Liver (tissue), 9 donors: ENCODE measurements around the gene KIF18B. TPM values are rescaled to one million over a fixed set of nuclear protein-coding genes. Genes with fewer than 3 reads are reported as not detected.

Experiments
- DNase-seq: peaks from one replicate; pipeline ENCODE4 v3.0.0-alpha.2; 2017; ENCODE audit warnings: low spot score
- H3K27ac ChIP-seq, 2 donors: one replicate each; pipeline ENCODE4 v1.7.0; 2013; ENCODE audit warnings: inconsistent platforms in 2 of 2, low read length in 2 of 2, control low read depth in 1 of 2, low read depth in 1 of 2, mild to moderate bottlenecking in 1 of 2
- H3K27me3 ChIP-seq, 4 donors: one replicate each; pipeline versions ENCODE4 v1.6.1 to v1.7.0; 2013; ENCODE audit warnings: low read length in 3 of 4, inconsistent platforms in 1 of 4, mild to moderate bottlenecking in 1 of 4, moderate library complexity in 1 of 4; ENCODE audit not compliant: control insufficient read depth in 4 of 4, insufficient read depth in 4 of 4
- H3K36me3 ChIP-seq, 4 donors: one replicate each; pipeline versions ENCODE4 v1.6.1 to v1.7.0; 2013; ENCODE audit warnings: low read length in 3 of 4, mild to moderate bottlenecking in 3 of 4, low read depth in 1 of 4, moderate library complexity in 1 of 4; ENCODE audit not compliant: control insufficient read depth in 4 of 4, insufficient read depth in 3 of 4
- H3K4me1 ChIP-seq, 4 donors: one replicate each; pipeline versions ENCODE4 v1.6.1 to v1.7.0; 2013; ENCODE audit warnings: low read length in 3 of 4, mild to moderate bottlenecking in 3 of 4, moderate library complexity in 1 of 4; ENCODE audit not compliant: control insufficient read depth in 4 of 4, insufficient read depth in 4 of 4
- H3K4me3 ChIP-seq, 3 donors: one replicate each; pipeline versions ENCODE4 v1.6.1 to v1.7.0; 2013; ENCODE audit warnings: low read length in 3 of 3, control low read depth in 1 of 3, low read depth in 1 of 3, mild to moderate bottlenecking in 1 of 3
- H3K9ac ChIP-seq, 2 donors: one replicate each; pipeline ENCODE4 v1.7.0; 2013; ENCODE audit warnings: low read length in 2 of 2, mild to moderate bottlenecking in 2 of 2, moderate library complexity in 2 of 2, control low read depth in 1 of 2, low read depth in 1 of 2
- H3K9me3 ChIP-seq, 4 donors: one replicate each; pipeline versions ENCODE4 v1.6.1 to v1.7.0; 2013; ENCODE audit warnings: low read length in 3 of 4; ENCODE audit not compliant: control insufficient read depth in 4 of 4
- ATF3 ChIP-seq: IDR thresholded peaks from 2 replicates; pipeline ENCODE4 v1.6.1; 2016; ENCODE audit warnings: antibody characterized with exemption
- CTCF ChIP-seq: fragments of 150-350 bp; IDR thresholded peaks from 2 replicates; pipeline ENCODE4 v1.5.1; 2017; ENCODE audit warnings: improper control_type of control experiment, low read depth, low read length; ENCODE audit not compliant: missing input control
- EGR1 ChIP-seq, 2 donors: IDR thresholded peaks; 2 replicates each; pipeline ENCODE4 v1.6.1; 2016 to 2018; ENCODE audit warnings: antibody characterized with exemption in 2 of 2, low read depth in 2 of 2
- FOXA1 ChIP-seq: IDR thresholded peaks from 2 replicates; pipeline ENCODE4 v1.6.1; 2016; ENCODE audit warnings: antibody characterized with exemption
- FOXA2 ChIP-seq: IDR thresholded peaks from 2 replicates; pipeline ENCODE4 v1.6.1; 2016; ENCODE audit warnings: antibody characterized with exemption
- GABPA ChIP-seq, 2 donors: IDR thresholded peaks in 1 of 2; conservative IDR thresholded peaks in 1 of 2; 2 replicates each; pipeline ENCODE4 v1.6.1; 2016; ENCODE audit warnings: antibody characterized with exemption in 2 of 2, mild to moderate bottlenecking in 1 of 2, moderate library complexity in 1 of 2
- HNF4A ChIP-seq, 2 donors: conservative IDR thresholded peaks; 2 replicates each; pipeline ENCODE4 v1.6.1; 2016; ENCODE audit warnings: antibody characterized with exemption in 2 of 2, mild to moderate bottlenecking in 2 of 2
- HNF4G ChIP-seq: IDR thresholded peaks from 2 replicates; pipeline ENCODE4 v1.6.1; 2016; ENCODE audit warnings: antibody characterized with exemption
- JUND ChIP-seq, 2 donors: IDR thresholded peaks; 2 replicates each; pipeline ENCODE4 v1.6.1; 2016; ENCODE audit warnings: antibody characterized with exemption in 2 of 2
- MAX ChIP-seq: IDR thresholded peaks from 2 replicates; pipeline ENCODE4 v1.6.1; 2016; ENCODE audit warnings: antibody characterized with exemption
- NR2F2 ChIP-seq: IDR thresholded peaks from 2 replicates; pipeline ENCODE4 v1.6.1; 2016; ENCODE audit warnings: antibody characterized with exemption
- RAD21 ChIP-seq, 2 donors: IDR thresholded peaks; 2 replicates each; pipeline ENCODE4 v1.6.1; 2016; ENCODE audit warnings: antibody characterized with exemption in 2 of 2, mild to moderate bottlenecking in 2 of 2
- REST ChIP-seq: IDR thresholded peaks from 2 replicates; pipeline ENCODE4 v1.6.1; 2016; ENCODE audit warnings: antibody characterized with exemption, mild to moderate bottlenecking
- RXRA ChIP-seq, 2 donors: IDR thresholded peaks; 2 replicates each; pipeline ENCODE4 v1.6.1; 2017 to 2018; ENCODE audit warnings: antibody characterized with exemption in 2 of 2, mild to moderate bottlenecking in 1 of 2
- SP1 ChIP-seq: IDR thresholded peaks from 2 replicates; pipeline ENCODE4 v1.6.1; 2018; ENCODE audit warnings: antibody characterized with exemption, mild to moderate bottlenecking
- TAF1 ChIP-seq: conservative IDR thresholded peaks from 2 replicates; pipeline ENCODE4 v1.6.1; 2016; ENCODE audit warnings: antibody characterized with exemption, mild to moderate bottlenecking
- YY1 ChIP-seq: IDR thresholded peaks from 2 replicates; pipeline ENCODE4 v1.6.1; 2016; ENCODE audit warnings: antibody characterized with exemption, mild to moderate bottlenecking
- ZBTB33 ChIP-seq: IDR thresholded peaks from 2 replicates; pipeline ENCODE4 v1.6.1; 2016; ENCODE audit warnings: antibody characterized with exemption
- WGBS: extraction: QIAGEN DNeasy Blood & Tissue Kit; methylation state at CpG from one replicate; pipeline ENCODE4 v1.1.7; 2013; 5-methylcytosine and 5-hydroxymethylcytosine counted together
- polyA plus RNA-seq, 2 donors: library from polyadenylated mRNA; stranded (reverse) in 1 of 2; unstranded in 1 of 2; fragments of 200-250 nt in 1 of 2; fragments of >200 nt in 1 of 2; fragmentation: Nextera tagmentation in 1 of 2; extraction: Ambion mirVana in 1 of 2; gene quantifications; one replicate each; pipeline versions ENCODE4 v1.2.1 to v1.2.3, GENCODE V29; 2013 to 2015
- total RNA-seq, 2 donors: library from RNA; depleted of rRNA; stranded (reverse); fragments of >200 nt; gene quantifications; one replicate each; pipeline ENCODE4 v1.2.3, GENCODE V29; 2014
- donor health status: healthy.
- donor health status: healthy.
- donor health status: healthy.
- donor health status: healthy.
- donor health status: healthy.

The KIF18B gene
- total and polyA plus RNA-seq, 4 donors: under 0.01 to 11.9 (median 0.48) TPM

- TF ChIP-seq FOXA1 (no peak), JUND (IDR thresholded peaks at IDR 0.05) (no peak), SP1 (no peak), RXRA (IDR thresholded peaks at IDR 0.05) (no peak), GABPA (IDR thresholded peaks at IDR 0.05 in 1 of 2, conservative IDR thresholded peaks at IDR 0.05 in 1 of 2) (no peak), TAF1 (no peak), CTCF (no peak), MAX (no peak), RAD21 (IDR thresholded peaks at IDR 0.05) (no peak), ZBTB33 (no peak), EGR1 (IDR thresholded peaks at IDR 0.05; ENCODE audit: low read depth in 2 of 2) (no peak), YY1 (no peak), ATF3 (no peak), FOXA2 (no peak), REST (no peak), NR2F2 (no peak), HNF4A (conservative IDR thresholded peaks at IDR 0.05) (no peak), HNF4G (no peak)
- H3K27ac ChIP-seq: no peak overlapping the region
- WGBS: 89% methylated on average over 10 of the region's 10 CpGs
Observed at GRCh38 chr17:44908761-44909326, 38.7 kb downstream of the KIF18B start.

More at GRCh38 chr17:44908761-44909326, 38.7 kb downstream of the KIF18B start:
- H3K4me1 ChIP-seq: peaks cover 0 to 16% (median 10%) of the 10 kb centered on the region in 4 donors
- H3K36me3 ChIP-seq: no peaks in the 10 kb centered on the region
- no peak overlapping the region for H3K4me3 ChIP-seq
- H3K27me3 ChIP-seq: no peaks in the 10 kb centered on the region
- DNase-seq: no peak
- H3K9ac ChIP-seq: no peak overlapping the region
- no peaks in the 10 kb centered on the region for H3K9me3 ChIP-seq
